Activated T-helper 2 cell treated with anti-CD3 and anti-CD28 coated beads, Interferon-gamma antibody, Interleukin-2, Interleukin-4, amounts not matched to agents 10 μg/mL and 5 μg/mL and 100 μg/mL, durations not matched to agents 14 hours and 24 hours and 36 hours (primary cell): ENCODE data around the gene SKP2. TPM values are rescaled to one million over a fixed set of nuclear protein-coding genes. Genes with fewer than 3 reads are reported as not detected.

ENCODE experiments used
- DNase-seq: peaks from one replicate; pipeline ENCODE4 v3.0.0; 2021; ENCODE audit warnings: low spot score
- H3K27ac Mint-ChIP-seq: one replicate; pipeline ENCODE4 v1.8.0; 2021; ENCODE audit warnings: mixed read lengths
- H3K27me3 Mint-ChIP-seq: one replicate; pipeline ENCODE4 v1.8.0; 2021; ENCODE audit warnings: low read depth, mixed read lengths
- H3K36me3 Mint-ChIP-seq: one replicate; pipeline ENCODE4 v1.8.0; 2021; ENCODE audit warnings: low read depth, mixed read lengths
- H3K4me1 Mint-ChIP-seq: one replicate; pipeline ENCODE4 v1.8.0; 2021; ENCODE audit warnings: low read depth, mixed read lengths
- H3K4me3 Mint-ChIP-seq: one replicate; pipeline ENCODE4 v1.8.0; 2021; ENCODE audit warnings: low read depth, mild to moderate bottlenecking, moderate library complexity, mixed read lengths
- H3K9me3 Mint-ChIP-seq: one replicate; pipeline ENCODE4 v1.8.0; 2021; ENCODE audit warnings: mixed read lengths
- intact Hi-C: fragments of 100-400 bp; cut with micrococcal nuclease; formaldehyde crosslinking; loops from one replicate; pipeline ENCODE4 v1.15.1; 2023
- total RNA-seq: library from RNA; stranded (reverse); gene quantifications from 2 replicates; pipeline ENCODE4 v1.2.3, GENCODE V29; 2022

The SKP2 gene
- total RNA-seq, 1 donor from 2014 or later, result 58.9 TPM

GRCh38 chr5:36214436-36214835 is 62.5 kb downstream of the SKP2 start:
- H3K9me3 Mint-ChIP-seq, result no peaks in the 10 kb centered on the region
- intact Hi-C loops, result no loop called here
- H3K27ac Mint-ChIP-seq, result no peak overlapping the region
- H3K36me3 Mint-ChIP-seq, result peaks cover 5% of the 10 kb centered on the region
- no peak overlapping the region for H3K4me3 Mint-ChIP-seq
- H3K27me3 Mint-ChIP-seq, result no peaks in the 10 kb centered on the region
- no peak for DNase-seq
- no peaks in the 10 kb centered on the region for H3K4me1 Mint-ChIP-seq

- peaks cover 5% of the 10 kb centered on the region for H3K36me3 Mint-ChIP-seq
- no peaks in the 10 kb centered on the region for H3K27me3 Mint-ChIP-seq
- no peak overlapping the region for H3K4me3 Mint-ChIP-seq
- H3K4me1 Mint-ChIP-seq, result no peaks in the 10 kb centered on the region
- DNase-seq, result no peak
- intact Hi-C loops, result no loop called here
- H3K27ac Mint-ChIP-seq, result no peak overlapping the region
- no peaks in the 10 kb centered on the region for H3K9me3 Mint-ChIP-seq
These were observed 64.0 kb downstream of the SKP2 start for GRCh38 chr5:36215910-36216309.

- Mint-ChIP-seq H3K27ac (no peak overlapping the region), H3K4me3 (no peak overlapping the region), H3K4me1 (no peaks in the 10 kb centered on the region), H3K36me3 (peaks cover 6% of the 10 kb centered on the region), H3K9me3 (no peaks in the 10 kb centered on the region), H3K27me3 (no peaks in the 10 kb centered on the region)
- intact Hi-C loops, result no loop called here
- no peak for DNase-seq
These were observed 65.7 kb downstream of the SKP2 start for GRCh38 chr5:36217567-36217966.

GRCh38 chr5:36217988-36218387 is 66.1 kb downstream of the SKP2 start:
- H3K4me1 Mint-ChIP-seq, result no peaks in the 10 kb centered on the region
- H3K36me3 Mint-ChIP-seq, result peaks cover 3% of the 10 kb centered on the region
- H3K27ac Mint-ChIP-seq, result no peak overlapping the region
- DNase-seq, result no peak
- intact Hi-C loops, result no loop called here
- no peak overlapping the region for H3K4me3 Mint-ChIP-seq
- H3K9me3 Mint-ChIP-seq, result no peaks in the 10 kb centered on the region
- H3K27me3 Mint-ChIP-seq, result no peaks in the 10 kb centered on the region

- intact Hi-C loops, result no loop called here
- Mint-ChIP-seq H3K27ac (no peak overlapping the region), H3K4me1 (no peaks in the 10 kb centered on the region), H3K27me3 (no peaks in the 10 kb centered on the region), H3K9me3 (no peaks in the 10 kb centered on the region), H3K4me3 (no peak overlapping the region), H3K36me3 (peaks cover 9% of the 10 kb centered on the region)
- DNase-seq, result no peak
These were observed 70.7 kb downstream of the SKP2 start for GRCh38 chr5:36222620-36223019.

- H3K4me3 Mint-ChIP-seq, result no peak overlapping the region
- no peak overlapping the region for H3K27ac Mint-ChIP-seq
- H3K36me3 Mint-ChIP-seq, result peaks cover 6% of the 10 kb centered on the region
- H3K9me3 Mint-ChIP-seq, result no peaks in the 10 kb centered on the region
- DNase-seq, result no peak
- no peaks in the 10 kb centered on the region for H3K4me1 Mint-ChIP-seq
- intact Hi-C loops, result no loop called here
- no peaks in the 10 kb centered on the region for H3K27me3 Mint-ChIP-seq
These were observed 75.1 kb downstream of the SKP2 start for GRCh38 chr5:36227046-36227445.

- intact Hi-C loops, result no loop called here
- H3K4me3 Mint-ChIP-seq, result no peak overlapping the region
- no peaks in the 10 kb centered on the region for H3K4me1 Mint-ChIP-seq
- no peak for DNase-seq
- no peaks in the 10 kb centered on the region for H3K9me3 Mint-ChIP-seq
- H3K36me3 Mint-ChIP-seq, result peaks cover 6% of the 10 kb centered on the region
- no peak overlapping the region for H3K27ac Mint-ChIP-seq
- no peaks in the 10 kb centered on the region for H3K27me3 Mint-ChIP-seq
These were observed 76.6 kb downstream of the SKP2 start for GRCh38 chr5:36228505-36228904.

- Mint-ChIP-seq H3K27me3 (no peaks in the 10 kb centered on the region), H3K4me1 (no peaks in the 10 kb centered on the region), H3K4me3 (no peak overlapping the region), H3K27ac (no peak overlapping the region), H3K9me3 (no peaks in the 10 kb centered on the region), H3K36me3 (peaks cover 6% of the 10 kb centered on the region)
- DNase-seq, result no peak
- intact Hi-C loops, result no loop called here
These were observed 78.4 kb downstream of the SKP2 start for GRCh38 chr5:36230151-36230790.

- H3K4me1 Mint-ChIP-seq, result no peaks in the 10 kb centered on the region
- H3K4me3 Mint-ChIP-seq, result no peak overlapping the region
- H3K27me3 Mint-ChIP-seq, result no peaks in the 10 kb centered on the region
- no peaks in the 10 kb centered on the region for H3K9me3 Mint-ChIP-seq
- intact Hi-C loops, result no loop called here
- no peak overlapping the region for H3K27ac Mint-ChIP-seq
- H3K36me3 Mint-ChIP-seq, result no peaks in the 10 kb centered on the region
- no peak for DNase-seq
These were observed 80.6 kb downstream of the SKP2 start for GRCh38 chr5:36232533-36232932.

Other genes with a start within 250 kb of the SKP2 start
- 0.50 and 1.2 TPM in 2 replicates for gene CAPSL, start 213.5 kb upstream of the SKP2 start, total RNA-seq
- not detected in 2 replicates for gene UGT3A1, start 160.7 kb upstream of the SKP2 start, total RNA-seq
- not detected in 2 replicates for gene UGT3A2, start 85.2 kb upstream of the SKP2 start, total RNA-seq
- 9.3 and 11.6 TPM in 2 replicates for gene LMBRD2, start 224 bp upstream of the SKP2 start, total RNA-seq
- 17.8 and 19.4 TPM in 2 replicates for gene NADK2, start 89.8 kb downstream of the SKP2 start, total RNA-seq
- gene RANBP3L, start 149.8 kb downstream of the SKP2 start, total RNA-seq, result not detected in 2 replicates